GM19240 (cell line): ENCODE measurements around the gene BRD9.

Source experiments
- DNase-seq: peaks from one replicate; pipeline ENCODE4 v3.0.0; 2011; ENCODE audit warnings: low spot score; ENCODE audit not compliant: insufficient read length

BRD9 gene

DNA sequence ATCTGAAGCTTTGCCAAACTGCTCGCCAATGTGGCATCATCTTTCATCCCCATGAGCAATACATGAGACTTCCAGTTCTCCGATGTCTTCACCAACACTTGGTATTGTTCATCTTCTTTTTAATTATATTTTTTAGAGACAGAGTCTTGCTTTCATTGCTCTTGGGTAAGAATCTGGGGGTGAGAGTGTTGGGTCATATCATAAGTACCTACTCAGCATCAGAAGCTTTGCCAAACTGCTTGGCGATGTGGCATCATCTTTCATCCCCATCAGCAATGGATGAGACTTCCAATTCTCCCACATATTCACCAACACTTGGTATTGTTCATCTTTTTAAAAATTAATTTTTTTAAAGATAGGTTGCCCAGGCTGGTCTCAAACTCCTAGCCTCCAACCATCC, 77.2 kb downstream of the BRD9 start:
- DNase-seq = no peak
